Stimulated activated CD4-positive, alpha-beta T cell treated with anti-CD3 and anti-CD28 coated beads, Interleukin-4, amount 100 ng/mL, for 24 hours (primary cell): ENCODE data around the gene ARAP2.

Source experiments
- DNase-seq: peaks from one replicate; pipeline ENCODE4 v3.0.0-alpha.2; 2020

The ARAP2 gene

DNA sequence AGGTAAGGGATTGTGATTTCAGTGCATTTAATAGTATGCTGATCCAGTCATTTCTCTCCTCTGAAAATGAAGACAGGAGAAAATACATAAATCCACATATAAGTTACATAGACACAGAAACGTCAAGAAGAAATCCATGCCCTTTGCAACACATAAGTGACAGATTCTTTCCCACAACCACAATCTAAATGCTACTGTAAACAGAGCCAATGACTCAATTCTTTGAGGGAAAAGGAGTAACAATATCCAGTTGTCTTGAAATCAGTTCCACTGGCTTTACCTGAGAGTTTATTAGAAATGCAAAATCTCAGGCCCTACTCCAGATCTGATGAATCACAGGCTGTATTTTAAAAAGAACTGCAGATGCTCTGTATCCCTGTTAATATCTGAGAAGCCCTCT, 66.4 kb downstream of the ARAP2 start:
- no peak for DNase-seq

- DNase-seq: no peak
These were observed 69.7 kb downstream of the ARAP2 start for GRCh38 chr4:36174570-36174969.

- DNase-seq: no peak
These were observed 70.4 kb downstream of the ARAP2 start for GRCh38 chr4:36173905-36174304.

- no peak for DNase-seq
These were observed 71.7 kb downstream of the ARAP2 start for GRCh38 chr4:36172656-36173055.

GRCh38 chr4:36168127-36168878, 76.0 kb downstream of the ARAP2 start:
- no peak for DNase-seq

GRCh38 chr4:36165631-36166005, 78.7 kb downstream of the ARAP2 start:
- no peak for DNase-seq

DNA sequence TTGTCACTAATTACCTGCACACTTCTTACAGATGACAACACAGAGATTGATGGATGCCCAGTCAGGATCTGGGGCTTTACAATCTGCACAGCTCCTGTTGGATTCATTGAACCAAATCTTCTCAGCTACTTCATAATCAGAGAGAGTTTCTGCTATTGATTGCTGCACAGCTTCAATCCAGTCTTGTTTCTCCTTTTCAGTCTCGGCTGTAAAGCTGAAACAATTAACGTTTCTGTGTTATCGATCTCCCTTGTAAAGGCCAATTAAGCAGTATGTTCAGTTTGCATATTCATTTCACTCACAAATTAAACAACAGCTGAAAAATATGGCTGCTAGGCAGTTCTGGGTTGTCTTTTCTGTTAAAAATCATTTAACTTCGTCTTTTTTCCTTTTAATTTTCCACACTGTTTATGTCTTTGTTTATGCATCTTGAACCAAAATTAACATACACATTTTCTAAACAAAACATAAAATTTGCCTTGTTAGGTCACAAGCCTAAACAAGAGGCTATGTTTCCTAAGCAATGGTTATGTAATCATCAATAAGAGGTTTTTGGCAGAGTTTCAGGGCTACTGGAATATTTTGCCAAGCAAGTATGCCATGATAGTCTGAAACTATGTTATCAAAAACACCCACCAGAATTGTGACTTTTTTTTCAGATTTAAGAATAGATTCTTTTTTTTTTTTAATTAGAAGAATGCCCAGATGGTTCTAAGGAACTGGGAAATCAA, 79.2 kb downstream of the ARAP2 start:
- no peak for DNase-seq

DNA sequence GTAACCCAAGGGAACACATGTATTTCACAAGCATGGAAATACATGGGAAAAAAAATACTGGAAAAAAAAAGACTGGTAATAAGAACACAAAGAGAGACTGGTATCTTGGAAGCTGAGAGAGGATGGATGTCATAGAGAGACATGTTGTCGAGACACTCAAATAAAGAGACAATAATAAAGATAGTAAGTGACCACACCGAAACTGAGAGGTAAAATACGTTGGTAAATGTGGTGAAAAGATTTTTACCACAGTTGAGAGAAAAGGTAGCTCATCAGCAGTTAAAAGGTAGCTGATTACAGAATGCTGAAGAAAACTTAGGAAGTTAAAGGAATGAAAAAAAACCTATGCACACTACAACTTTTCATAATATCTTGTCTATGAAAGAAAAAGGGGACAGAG, 81.1 kb downstream of the ARAP2 start:
- DNase-seq: no peak

GRCh38 chr4:36159208-36159607, 85.1 kb downstream of the ARAP2 start:
- no peak for DNase-seq

DNA sequence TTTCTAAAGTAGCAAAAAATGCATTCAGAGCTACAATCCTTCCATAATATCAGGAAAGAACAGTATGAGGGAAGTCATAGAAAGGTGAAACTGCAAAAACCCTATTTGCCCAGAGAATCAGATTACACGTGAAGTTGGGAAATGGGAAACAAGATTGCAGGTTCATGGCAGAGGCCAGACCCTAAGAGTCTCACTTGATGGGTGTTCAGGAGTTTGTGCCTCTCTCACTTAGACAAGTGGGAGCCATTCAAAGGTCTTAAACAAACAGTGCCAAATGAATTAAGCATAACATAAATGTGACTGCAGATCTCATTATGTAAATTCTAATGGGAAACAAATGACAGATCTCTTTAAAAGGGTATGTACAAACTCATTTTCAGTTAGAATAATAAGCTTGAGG, 91.6 kb downstream of the ARAP2 start:
- no peak for DNase-seq

DNA sequence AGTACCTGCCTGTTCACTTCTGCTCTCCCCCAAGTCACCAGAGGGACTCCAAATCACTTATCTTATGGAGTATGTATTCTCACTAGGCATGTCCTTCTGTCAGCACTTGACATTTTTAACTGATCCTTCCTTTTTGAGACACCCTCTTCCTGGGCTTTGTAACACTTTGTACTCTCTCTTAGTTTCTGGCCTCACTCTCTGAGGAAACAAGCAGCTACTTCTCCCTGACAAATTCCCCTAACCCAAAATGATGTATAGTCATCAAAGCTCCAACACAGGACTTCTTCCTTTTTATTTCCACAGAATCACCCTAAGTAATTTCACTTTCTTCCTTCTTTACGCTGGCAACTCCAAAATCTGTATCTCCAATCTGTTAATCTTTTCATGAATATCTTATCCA, 101.8 kb downstream of the ARAP2 start:
- DNase-seq: no peak

- no peak for DNase-seq
These were observed 103.1 kb downstream of the ARAP2 start for GRCh38 chr4:36141186-36141585.

DNA sequence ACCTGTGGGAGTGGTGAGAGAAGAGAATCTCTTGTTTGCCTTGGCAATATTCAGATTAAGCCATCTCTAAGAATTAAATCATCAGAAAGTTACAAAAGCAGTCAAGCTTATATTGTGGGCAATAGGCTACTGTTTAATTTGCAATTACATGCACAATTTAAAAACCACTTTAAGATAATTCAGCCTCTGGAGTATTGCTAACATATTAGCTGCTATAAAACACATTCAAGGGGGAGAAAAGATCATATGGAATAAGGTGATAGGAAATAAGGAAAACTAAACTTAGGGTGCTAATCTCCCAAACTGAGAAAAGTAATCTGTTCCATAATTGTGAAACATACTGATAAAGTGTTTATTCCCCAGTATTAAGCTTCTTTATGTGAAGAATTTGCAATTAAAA, 103.9 kb downstream of the ARAP2 start:
- DNase-seq: no peak

- no peak for DNase-seq
These were observed 106.1 kb downstream of the ARAP2 start for GRCh38 chr4:36138220-36138619.

DNA sequence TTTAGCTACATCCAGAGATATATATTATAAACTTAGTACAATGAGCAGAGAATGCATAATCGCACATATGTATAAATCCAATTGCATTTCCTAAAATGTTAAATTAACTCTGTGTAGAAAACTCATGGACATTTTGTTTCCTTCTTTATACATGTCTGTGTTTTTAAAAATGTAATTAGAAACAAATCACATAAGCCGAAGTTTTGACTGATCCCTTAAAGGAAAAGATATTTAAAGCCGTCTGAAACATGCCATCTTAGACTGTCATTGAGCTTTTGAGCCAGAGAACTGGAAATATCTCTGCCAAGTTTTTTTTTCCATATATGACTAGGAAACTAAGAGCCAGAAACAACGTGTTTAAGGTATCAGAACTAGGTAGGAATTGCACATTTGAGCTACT, 107.0 kb downstream of the ARAP2 start:
- DNase-seq: no peak

GRCh38 chr4:36133658-36134057, 110.7 kb downstream of the ARAP2 start:
- DNase-seq: no peak

DNA sequence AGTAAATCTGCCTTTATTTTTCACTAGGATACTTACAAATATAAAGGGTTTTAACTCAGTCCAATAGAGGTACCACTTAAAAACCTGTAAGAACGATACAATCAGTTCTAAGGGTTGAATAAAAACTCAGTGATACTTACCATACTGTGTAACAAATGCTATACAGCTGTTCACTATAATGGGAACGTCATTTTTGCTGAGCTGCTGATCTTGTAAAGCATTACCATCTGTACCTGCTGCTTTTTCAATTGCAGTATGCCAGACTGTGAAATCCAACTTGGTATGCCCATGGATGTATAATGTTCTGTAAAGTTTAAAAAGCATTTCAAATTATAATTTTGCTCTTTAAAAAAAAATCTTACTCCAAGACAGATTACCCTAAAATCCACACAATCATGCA, 111.2 kb downstream of the ARAP2 start:
- DNase-seq: no peak

GRCh38 chr4:36130641-36131040, 113.7 kb downstream of the ARAP2 start:
- no peak for DNase-seq

- no peak for DNase-seq
These were observed 115.6 kb downstream of the ARAP2 start for GRCh38 chr4:36128689-36129088.

DNA sequence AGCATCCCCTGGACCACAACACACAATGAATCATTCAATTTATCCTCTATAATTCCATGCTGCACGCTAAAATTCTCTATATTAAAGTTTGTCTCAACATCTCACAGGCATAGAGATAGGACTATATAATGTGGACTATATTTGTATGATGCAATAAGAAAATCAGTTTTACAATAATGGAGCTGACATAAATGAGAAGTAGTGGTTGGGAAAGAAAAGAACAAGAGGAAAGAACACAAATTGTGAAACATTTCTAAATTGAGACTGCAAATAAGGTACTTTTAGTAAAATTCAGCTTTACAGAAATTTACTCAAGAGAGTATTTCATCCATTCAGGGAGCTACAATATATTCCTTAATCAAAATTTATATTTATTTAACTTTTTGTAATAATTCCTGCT, 120.4 kb downstream of the ARAP2 start:
- no peak for DNase-seq

DNA sequence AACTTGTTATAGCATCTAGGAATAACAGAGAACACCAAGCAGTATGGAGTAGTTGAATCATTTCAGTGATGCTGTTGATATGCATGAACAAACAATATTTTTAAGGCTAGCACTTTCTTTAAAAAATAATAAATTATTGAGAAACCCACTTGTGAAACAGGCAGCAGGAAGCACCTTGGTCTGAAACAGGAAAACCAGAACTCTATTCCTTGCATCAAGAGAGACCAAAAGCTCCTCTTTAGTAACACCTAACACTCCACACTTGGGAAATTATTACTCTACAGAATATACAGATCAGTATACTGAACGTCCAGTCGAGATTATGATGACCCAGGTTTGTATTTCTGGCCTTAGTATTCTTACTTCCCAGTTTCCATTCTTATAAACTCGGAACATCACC, 129.0 kb downstream of the ARAP2 start:
- DNase-seq: no peak

DNA sequence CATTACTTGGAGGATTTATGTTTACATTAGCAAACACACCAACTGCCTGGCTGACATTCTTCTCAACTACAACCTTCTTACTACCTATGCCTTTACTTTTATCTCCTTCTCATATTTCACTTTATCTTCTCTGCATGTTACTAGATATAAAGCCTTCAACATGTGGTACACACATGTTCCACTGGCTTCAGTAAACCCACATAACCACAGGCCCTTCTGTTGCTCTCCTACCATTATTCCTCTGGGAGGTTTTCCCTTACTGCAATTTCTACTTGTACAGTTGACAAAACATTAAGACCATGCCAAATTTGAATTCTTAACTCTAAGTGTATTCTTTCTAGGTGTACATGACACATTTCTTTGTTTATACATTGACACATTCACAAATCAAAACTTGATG, 133.1 kb downstream of the ARAP2 start:
- no peak for DNase-seq

DNA sequence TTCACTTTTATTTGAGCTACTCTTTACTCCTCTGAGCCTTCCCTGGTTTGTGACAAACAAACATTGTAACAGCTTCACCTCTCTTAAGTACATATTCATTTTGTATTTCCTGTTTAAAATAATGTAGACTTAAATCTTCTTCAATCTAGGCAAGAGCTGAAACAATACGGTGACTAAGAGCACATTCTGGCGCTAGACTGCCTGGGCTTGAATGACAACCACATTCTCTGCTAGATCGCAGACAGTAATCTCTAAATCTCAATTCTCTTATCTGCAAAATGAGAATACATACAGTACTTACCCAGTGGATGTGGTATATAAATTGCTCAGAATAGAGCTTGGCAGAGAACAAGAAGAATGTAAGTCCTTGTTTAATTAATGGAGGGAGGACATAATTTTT, 144.8 kb downstream of the ARAP2 start:
- no peak for DNase-seq

DNA sequence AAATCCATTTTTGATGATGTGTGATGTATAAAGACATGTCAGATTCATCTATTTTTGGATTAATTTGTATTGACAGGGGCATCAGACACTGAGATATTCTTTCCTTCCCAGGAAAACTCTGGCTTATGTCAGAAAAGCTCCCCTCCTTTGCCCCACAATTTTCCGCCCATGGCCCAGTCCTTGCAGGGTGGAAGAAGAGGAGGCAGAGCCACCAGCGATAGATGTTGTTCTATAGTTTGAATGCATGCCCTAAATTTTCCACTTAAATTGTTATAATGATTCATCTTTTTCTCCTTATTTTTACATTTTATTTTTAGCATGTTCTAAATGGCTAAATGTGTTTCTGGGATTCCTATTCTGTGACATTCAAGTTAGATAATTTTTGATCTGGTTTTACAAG, 149.3 kb downstream of the ARAP2 start:
- no peak for DNase-seq

GRCh38 chr4:36091997-36092396, 152.3 kb downstream of the ARAP2 start:
- no peak for DNase-seq
